T-helper 2 cell (primary cell): ENCODE results near the gene PRPS2.
A peak's percentile ranks its signal among the peaks of the same experiment; 100 is the strongest.

Source experiments
- DNase-seq, 5 experiments: peaks; one replicate each; pipeline versions ENCODE4 v3.0.0 to v3.0.0-alpha.2; 2012 to 2022

PRPS2 gene

GRCh38 chrX:12817528-12817927 is 26.3 kb downstream of the PRPS2 start:
- no peak for DNase-seq

GRCh38 chrX:12819222-12819621 is 28.0 kb downstream of the PRPS2 start:
- no peak for DNase-seq

DNA sequence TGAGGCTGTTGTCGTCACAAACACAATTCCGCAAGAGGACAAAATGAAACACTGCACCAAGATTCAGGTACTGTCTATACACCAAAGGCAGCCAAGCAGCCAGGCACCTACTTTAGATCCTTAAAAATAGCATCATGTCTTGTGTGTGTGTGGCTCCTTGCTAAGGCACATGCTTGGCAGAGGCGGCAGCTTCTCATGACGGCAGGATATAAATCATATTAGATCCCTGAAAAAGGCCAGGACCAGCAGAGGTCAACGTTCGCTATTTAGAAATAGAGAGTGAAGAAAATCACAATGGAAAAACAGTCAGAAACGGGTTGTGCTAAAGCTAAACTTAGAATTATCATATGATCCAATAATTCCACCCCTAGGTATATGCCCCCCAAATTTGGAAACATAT is 29.5 kb downstream of the PRPS2 start:
- DNase-seq: no peak

- no peak for DNase-seq
Measured at GRCh38 chrX:12824944-12825343, 33.7 kb downstream of the PRPS2 start.

- no peak for DNase-seq
Measured at GRCh38 chrX:12825801-12826200, 34.6 kb downstream of the PRPS2 start.

GRCh38 chrX:12843061-12843667 is 52.0 kb downstream of the PRPS2 start:
- peak in 1 of 5 experiments; percentile 4 for DNase-seq

DNA sequence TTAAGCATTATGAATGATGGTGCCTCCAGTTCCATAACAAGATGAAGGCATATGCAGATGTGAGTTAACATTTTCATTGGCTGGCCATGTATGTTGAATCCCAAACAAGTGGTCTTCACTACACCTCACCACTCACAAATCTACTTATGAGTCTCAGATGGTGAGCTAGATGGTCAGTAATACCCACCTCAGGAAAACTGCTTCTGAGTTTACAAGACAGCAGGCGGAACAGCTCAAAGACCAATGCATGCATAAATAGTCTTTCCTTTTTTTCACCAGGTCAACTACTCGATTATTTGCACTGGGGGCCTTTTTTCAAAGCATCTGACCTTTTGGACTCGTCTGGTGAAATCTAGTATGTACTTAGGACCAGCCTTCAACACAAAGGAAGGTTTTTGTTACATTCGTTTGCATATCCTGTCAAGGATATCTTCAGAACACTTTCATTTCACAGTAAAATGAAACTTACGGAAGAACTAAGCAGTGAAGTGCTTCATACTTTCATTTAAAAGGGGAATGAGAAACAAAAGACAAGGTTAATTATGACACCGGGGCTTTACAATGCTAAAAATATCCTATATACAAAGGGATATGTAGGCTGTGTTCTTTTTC is 52.6 kb downstream of the PRPS2 start:
- DNase-seq: peak in 1 of 5 experiments; percentile 11

- DNase-seq: peak in 1 of 5 experiments; percentile 13
Measured at GRCh38 chrX:12844319-12844718, 53.1 kb downstream of the PRPS2 start.

- DNase-seq: no peak
Measured at GRCh38 chrX:12865359-12865758, 74.1 kb downstream of the PRPS2 start.

- no peak for DNase-seq
Measured at GRCh38 chrX:12866451-12867377, 75.5 kb downstream of the PRPS2 start, which contains the start of gene TLR7. TSS of gene TLR7 (plus strand) at chrX:12867072. CDS start at chrX:12867579, 507 bp downstream.

DNA sequence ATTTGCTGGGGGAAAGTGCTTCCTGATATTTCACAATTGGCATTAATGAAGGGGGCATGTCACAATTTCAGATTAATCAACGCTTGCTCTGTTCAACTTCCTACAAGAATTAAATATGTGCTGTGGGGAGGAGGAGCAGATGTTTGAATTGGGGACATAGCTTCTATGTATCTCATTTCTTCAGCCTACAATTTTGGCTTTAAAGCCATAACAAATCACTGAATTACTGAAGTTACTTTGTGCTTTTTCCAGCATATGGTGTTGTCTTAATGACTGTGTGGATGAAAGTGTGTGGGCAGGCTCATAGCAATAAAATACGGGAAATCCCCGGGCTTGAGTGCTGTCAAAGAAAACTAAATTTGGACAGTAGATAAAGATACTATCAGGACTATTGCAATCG is 76.5 kb downstream of the PRPS2 start:
- no peak for DNase-seq

DNA sequence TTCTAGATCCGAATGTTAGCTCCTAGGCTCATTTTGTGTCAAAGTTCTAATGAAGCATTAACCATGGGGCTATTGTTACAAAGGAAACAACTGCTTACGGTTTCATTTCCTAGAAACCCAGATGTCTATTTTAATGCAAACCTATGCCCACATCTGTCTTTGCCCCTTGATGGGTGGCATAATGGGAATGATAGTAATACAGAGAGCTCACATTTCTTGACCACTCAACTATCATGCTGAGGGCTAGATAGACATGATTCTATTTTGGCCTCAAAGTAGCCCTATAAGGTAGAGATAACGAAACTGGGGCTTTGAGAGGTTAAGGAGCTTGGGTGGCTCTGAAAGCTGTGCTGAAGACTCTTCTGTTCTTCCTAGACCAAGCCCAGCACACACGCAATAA is 77.5 kb downstream of the PRPS2 start:
- DNase-seq: no peak

- DNase-seq: no peak
Measured at GRCh38 chrX:12871257-12871656, 80.0 kb downstream of the PRPS2 start.

DNA sequence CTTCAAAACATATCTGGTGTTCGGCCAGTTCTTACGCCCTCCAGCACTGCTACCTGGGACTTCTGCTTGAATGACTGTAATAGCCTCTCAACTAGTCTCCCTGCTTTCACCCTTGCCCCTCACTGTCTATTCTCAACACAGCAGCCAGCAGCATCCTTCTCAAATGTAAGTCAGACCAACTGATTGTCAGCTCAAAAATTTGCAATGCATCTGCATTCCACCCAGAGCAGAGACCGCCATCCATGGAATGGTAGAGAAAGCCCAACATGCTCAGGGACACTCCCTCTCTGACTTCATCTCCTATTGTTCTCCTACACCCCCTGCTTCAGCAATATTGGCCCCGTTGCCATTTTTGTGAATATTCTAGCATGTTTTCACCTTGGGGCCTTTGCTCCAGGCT is 81.5 kb downstream of the PRPS2 start:
- DNase-seq: no peak
